ENCODE measurements around the gene ARSJ. TPM values are rescaled to one million over a fixed set of nuclear protein-coding genes. Genes with fewer than 3 reads are reported as not detected.

Gene ARSJ
- total RNA-seq, 1 donor = 24.6 TPM

DNA sequence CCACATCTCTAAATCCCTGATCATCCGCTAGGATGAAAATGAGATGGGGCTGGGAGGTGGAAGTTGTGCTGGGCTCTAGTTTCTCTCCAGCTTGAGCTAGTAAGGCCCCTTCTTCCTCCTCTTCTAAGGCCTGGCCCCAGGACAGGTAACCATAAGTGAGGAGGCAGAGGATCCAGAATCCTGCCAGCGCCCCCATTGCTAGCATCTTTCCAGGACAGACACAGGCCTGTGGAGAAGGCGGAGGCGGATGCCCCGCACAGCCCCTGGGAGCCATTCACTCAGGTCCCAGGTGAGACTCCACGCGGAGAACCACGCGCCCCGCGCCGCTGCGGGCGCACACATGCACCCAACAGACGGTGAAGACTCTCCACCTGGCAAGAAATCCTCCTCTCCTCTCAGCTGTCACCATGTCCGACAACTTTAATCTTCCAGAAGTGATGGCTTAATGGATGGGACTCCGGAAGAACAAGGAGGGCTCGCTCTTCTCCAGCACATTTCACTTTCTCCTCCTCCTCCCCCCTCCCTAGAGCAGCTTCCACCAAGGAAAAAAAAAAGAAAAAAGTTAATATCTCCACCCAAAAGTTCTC lies 793 bp downstream of the ARSJ start:
- peak; percentile 56 for DNase-seq (ENCODE audit: insufficient read length, low spot score, missing footprints)
- peaks cover 76% of the 10 kb centered on the region for H3K79me2 ChIP-seq (ENCODE audit: insufficient read depth, low read length)
- H4K20me1 ChIP-seq (ENCODE audit: insufficient read depth, low read length) = no peaks in the 10 kb centered on the region
- no peaks in the 10 kb centered on the region for H3K9me3 ChIP-seq (ENCODE audit: low read depth, low read length)
- TF ChIP-seq, protein P1, sequence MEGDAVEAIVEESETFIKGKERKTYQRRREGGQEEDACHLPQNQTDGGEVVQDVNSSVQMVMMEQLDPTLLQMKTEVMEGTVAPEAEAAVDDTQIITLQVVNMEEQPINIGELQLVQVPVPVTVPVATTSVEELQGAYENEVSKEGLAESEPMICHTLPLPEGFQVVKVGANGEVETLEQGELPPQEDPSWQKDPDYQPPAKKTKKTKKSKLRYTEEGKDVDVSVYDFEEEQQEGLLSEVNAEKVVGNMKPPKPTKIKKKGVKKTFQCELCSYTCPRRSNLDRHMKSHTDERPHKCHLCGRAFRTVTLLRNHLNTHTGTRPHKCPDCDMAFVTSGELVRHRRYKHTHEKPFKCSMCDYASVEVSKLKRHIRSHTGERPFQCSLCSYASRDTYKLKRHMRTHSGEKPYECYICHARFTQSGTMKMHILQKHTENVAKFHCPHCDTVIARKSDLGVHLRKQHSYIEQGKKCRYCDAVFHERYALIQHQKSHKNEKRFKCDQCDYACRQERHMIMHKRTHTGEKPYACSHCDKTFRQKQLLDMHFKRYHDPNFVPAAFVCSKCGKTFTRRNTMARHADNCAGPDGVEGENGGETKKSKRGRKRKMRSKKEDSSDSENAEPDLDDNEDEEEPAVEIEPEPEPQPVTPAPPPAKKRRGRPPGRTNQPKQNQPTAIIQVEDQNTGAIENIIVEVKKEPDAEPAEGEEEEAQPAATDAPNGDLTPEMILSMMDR (IDR thresholded peaks at IDR 0.05; ENCODE audit: extremely low read depth, low read depth, low read length) = peak; percentile 7
- H2AFZ ChIP-seq (ENCODE audit: low read length) = peak overlapping the region; percentile 70
- no peaks in the 10 kb centered on the region for H3K27me3 ChIP-seq (ENCODE audit: insufficient read depth, low read length)
- peak overlapping the region; percentile 91 for H3K4me2 ChIP-seq (ENCODE audit: insufficient read depth, low read length)
- peak overlapping the region; percentile 88 for H3K27ac ChIP-seq (ENCODE audit: low read depth, low read length)
- no peaks in the 10 kb centered on the region for H3K36me3 ChIP-seq (ENCODE audit: insufficient read depth, low read length)
- H3K4me1 ChIP-seq (ENCODE audit: insufficient read depth, low read length) = peaks cover 10% of the 10 kb centered on the region
- H3K4me3 ChIP-seq (ENCODE audit: insufficient read depth, low read length) = peak overlapping the region; percentile 87

DNA sequence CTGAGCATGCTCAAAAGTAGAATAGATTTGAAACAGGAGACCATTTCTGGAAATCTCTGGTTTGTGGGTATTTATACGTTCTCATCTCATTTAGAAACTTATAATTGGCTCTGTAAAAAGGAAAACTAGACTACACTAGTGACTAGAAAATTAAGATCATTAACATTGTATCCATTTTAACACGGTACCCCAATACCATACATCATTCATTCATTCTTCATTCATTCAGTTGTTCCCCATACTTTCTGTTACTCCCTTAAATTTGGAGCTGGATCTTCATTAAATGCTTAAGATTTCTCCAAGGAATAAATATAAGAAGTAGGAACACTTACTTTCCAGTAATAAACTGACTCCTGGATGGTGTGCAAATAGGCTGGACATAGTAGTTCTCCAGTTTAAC lies 1.3 kb downstream of the ARSJ start:
- peak overlapping the region; percentile 88 for H3K27ac ChIP-seq (ENCODE audit: low read depth, low read length)
- peaks cover 81% of the 10 kb centered on the region for H3K79me2 ChIP-seq (ENCODE audit: insufficient read depth, low read length)
- H3K9me3 ChIP-seq (ENCODE audit: low read depth, low read length) = no peaks in the 10 kb centered on the region
- peaks cover under 1% of the 10 kb centered on the region for H3K36me3 ChIP-seq (ENCODE audit: insufficient read depth, low read length)
- H3K27me3 ChIP-seq (ENCODE audit: insufficient read depth, low read length) = no peaks in the 10 kb centered on the region
- no peak overlapping the region for H2AFZ ChIP-seq (ENCODE audit: low read length)
- peak overlapping the region; percentile 91 for H3K4me2 ChIP-seq (ENCODE audit: insufficient read depth, low read length)
- H3K4me1 ChIP-seq (ENCODE audit: insufficient read depth, low read length) = peaks cover 13% of the 10 kb centered on the region
- DNase-seq (ENCODE audit: insufficient read length, low spot score, missing footprints) = peak; percentile 15
- TF ChIP-seq, protein P1 (IDR thresholded peaks at IDR 0.05; ENCODE audit: extremely low read depth, low read depth, low read length) = no peak
- H4K20me1 ChIP-seq (ENCODE audit: insufficient read depth, low read length) = no peaks in the 10 kb centered on the region
- peak overlapping the region; percentile 87 for H3K4me3 ChIP-seq (ENCODE audit: insufficient read depth, low read length)

DNA sequence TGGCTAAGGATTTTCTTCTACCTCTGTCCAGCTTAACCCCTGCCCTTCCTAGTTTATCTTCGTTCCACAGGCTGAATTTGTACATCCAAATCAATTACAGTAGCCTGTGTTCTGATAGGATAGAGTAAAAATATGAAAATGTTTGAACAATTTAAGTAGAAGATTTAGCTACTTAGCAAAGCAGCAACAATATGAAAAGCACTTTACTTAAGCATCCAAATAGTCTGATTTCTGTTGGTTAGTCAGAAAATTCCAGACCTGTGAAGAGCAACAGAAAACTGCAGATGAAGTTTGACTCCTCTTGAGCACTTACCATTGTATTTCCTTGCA lies 2.0 kb downstream of the ARSJ start:
- peak; percentile 73 for DNase-seq (ENCODE audit: insufficient read length, low spot score, missing footprints)
- TF ChIP-seq, protein P1 (IDR thresholded peaks at IDR 0.05; ENCODE audit: extremely low read depth, low read depth, low read length) = no peak
- Histone ChIP-seq H3K4me3 (ENCODE audit: insufficient read depth, low read length) (peak overlapping the region; percentile 87), H3K79me2 (ENCODE audit: insufficient read depth, low read length) (peaks cover 87% of the 10 kb centered on the region), H3K36me3 (ENCODE audit: insufficient read depth, low read length) (peaks cover 5% of the 10 kb centered on the region), H3K9me3 (ENCODE audit: low read depth, low read length) (no peaks in the 10 kb centered on the region), H3K4me1 (ENCODE audit: insufficient read depth, low read length) (peaks cover 17% of the 10 kb centered on the region), H3K27ac (ENCODE audit: low read depth, low read length) (peak overlapping the region; percentile 88), H3K4me2 (ENCODE audit: insufficient read depth, low read length) (peak overlapping the region; percentile 91), H2AFZ (ENCODE audit: low read length) (no peak overlapping the region), H3K27me3 (ENCODE audit: insufficient read depth, low read length) (no peaks in the 10 kb centered on the region), H4K20me1 (ENCODE audit: insufficient read depth, low read length) (no peaks in the 10 kb centered on the region)

DNA sequence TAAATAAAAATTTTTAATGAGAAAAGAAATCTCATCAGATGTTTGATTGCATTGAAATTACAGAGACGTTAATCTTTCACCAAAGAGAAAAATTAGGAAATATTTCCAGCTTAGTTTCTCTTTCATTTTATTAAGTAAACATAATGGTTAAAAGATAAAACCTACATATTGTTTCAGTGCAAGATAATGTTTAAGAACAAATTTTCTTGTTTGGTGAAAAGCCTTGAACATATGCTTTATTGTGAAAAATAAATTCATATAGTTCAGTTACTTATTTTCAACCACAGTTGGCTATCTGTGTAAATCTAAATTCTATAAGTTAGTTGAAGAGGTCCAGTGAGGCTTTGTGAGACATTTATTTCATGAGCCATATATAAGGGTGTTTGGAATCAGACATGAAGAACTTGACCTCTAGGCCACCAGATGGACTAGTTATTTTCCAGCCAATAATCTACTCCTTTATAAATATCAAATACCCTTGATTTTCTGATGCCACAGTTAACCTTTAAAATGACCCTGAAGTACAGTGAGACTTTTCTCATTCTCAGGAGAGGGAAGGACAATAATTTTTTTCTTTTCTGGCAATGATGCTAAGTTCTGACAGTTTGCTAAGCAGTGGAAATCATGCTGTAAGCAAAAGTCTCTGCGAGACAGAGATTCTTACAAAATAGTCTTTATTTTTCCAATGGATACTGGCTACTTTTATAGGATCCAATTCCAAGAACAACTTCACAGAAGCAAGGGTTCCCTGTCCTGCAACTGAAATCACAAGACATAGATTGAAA lies 2.5 kb downstream of the ARSJ start:
- Histone ChIP-seq H4K20me1 (ENCODE audit: insufficient read depth, low read length) (no peaks in the 10 kb centered on the region), H3K36me3 (ENCODE audit: insufficient read depth, low read length) (peaks cover 5% of the 10 kb centered on the region), H3K27ac (ENCODE audit: low read depth, low read length) (peak overlapping the region; percentile 88), H3K27me3 (ENCODE audit: insufficient read depth, low read length) (no peaks in the 10 kb centered on the region), H2AFZ (ENCODE audit: low read length) (no peak overlapping the region), H3K9me3 (ENCODE audit: low read depth, low read length) (no peaks in the 10 kb centered on the region), H3K4me1 (ENCODE audit: insufficient read depth, low read length) (peaks cover 17% of the 10 kb centered on the region), H3K4me2 (ENCODE audit: insufficient read depth, low read length) (peak overlapping the region; percentile 91), H3K4me3 (ENCODE audit: insufficient read depth, low read length) (peak overlapping the region; percentile 87), H3K79me2 (ENCODE audit: insufficient read depth, low read length) (peaks cover 93% of the 10 kb centered on the region)
- TF ChIP-seq, protein P1 (IDR thresholded peaks at IDR 0.05; ENCODE audit: extremely low read depth, low read depth, low read length) = no peak
- peak; percentile 34 for DNase-seq (ENCODE audit: insufficient read length, low spot score, missing footprints)

Data from osteoblast (primary cell).